CD4-positive, alpha-beta T cell treated with Interleukin-15 for 1 hour (primary cell): ENCODE results near the gene BICD1.
"Not testable (repeated sequence)": the region's sequence is repeated elsewhere in the genome, so short reads cannot be mapped to it uniquely, and the experiment has no call there.

Experiments used
- DNase-seq: peaks from one replicate; pipeline ENCODE4 v3.0.0-alpha.2; 2020

The BICD1 gene

GRCh38 chr12:32249777-32250176, 143.1 kb downstream of the BICD1 start:
- DNase-seq: no peak

GRCh38 chr12:32252199-32253073, 145.8 kb downstream of the BICD1 start:
- no peak for DNase-seq

- no peak for DNase-seq
Observed at GRCh38 chr12:32253154-32253790, 146.6 kb downstream of the BICD1 start.

GRCh38 chr12:32254260-32254956, 147.8 kb downstream of the BICD1 start:
- no peak for DNase-seq

- DNase-seq: no peak
Observed at GRCh38 chr12:32255588-32255987, 148.9 kb downstream of the BICD1 start.

- no peak for DNase-seq
Observed at GRCh38 chr12:32257695-32258496, 151.2 kb downstream of the BICD1 start.

GRCh38 chr12:32260696-32261095, 154.0 kb downstream of the BICD1 start:
- no peak for DNase-seq

- DNase-seq: no peak
Observed at GRCh38 chr12:32261638-32262037, 155.0 kb downstream of the BICD1 start.

- peak; percentile 32 for DNase-seq
Observed at GRCh38 chr12:32264961-32265360, 158.3 kb downstream of the BICD1 start.

GRCh38 chr12:32265456-32265855, 158.8 kb downstream of the BICD1 start:
- no peak for DNase-seq

GRCh38 chr12:32265951-32266350, 159.3 kb downstream of the BICD1 start:
- DNase-seq: no peak

- DNase-seq: no peak
Observed at GRCh38 chr12:32266756-32267155, 160.1 kb downstream of the BICD1 start.

GRCh38 chr12:32270818-32271710, 164.4 kb downstream of the BICD1 start:
- DNase-seq: no peak

- no peak for DNase-seq
Observed at GRCh38 chr12:32272465-32272864, 165.8 kb downstream of the BICD1 start.

GRCh38 chr12:32273063-32273522, 166.4 kb downstream of the BICD1 start:
- DNase-seq: no peak

GRCh38 chr12:32273712-32274111, 167.1 kb downstream of the BICD1 start:
- DNase-seq: peak; percentile 63

GRCh38 chr12:32274665-32275064, 168.0 kb downstream of the BICD1 start:
- no peak for DNase-seq

- not testable (repeated sequence) for DNase-seq
Observed at GRCh38 chr12:32275520-32275919, 168.9 kb downstream of the BICD1 start.

- no peak for DNase-seq
Observed at GRCh38 chr12:32277774-32278173, 171.1 kb downstream of the BICD1 start.

GRCh38 chr12:32281098-32281497, 174.5 kb downstream of the BICD1 start:
- no peak for DNase-seq

- DNase-seq: no peak
Observed at GRCh38 chr12:32284561-32284960, 177.9 kb downstream of the BICD1 start.

GRCh38 chr12:32285021-32285420, 178.4 kb downstream of the BICD1 start:
- DNase-seq: no peak
